Calu3 (cell line): ENCODE measurements around the gene NR2F1. TPM values are rescaled to one million over a fixed set of nuclear protein-coding genes. Genes with fewer than 3 reads are reported as not detected.

Experiments used
- BruUV-seq: library from RNA; stranded (reverse); fragments of 400-500 nt; replicated peaks from 2 replicates; lab custom pipeline; 2021; lab: Mats Ljungman, UMichigan
- CTCF ChIA-PET: fragments of 300-600 bp; sonication (Branson Sonifier 250); formaldehyde crosslinking; loops from one replicate; lab custom pipeline; 2022; ENCODE audit warnings: antibody characterized with exemption; lab: Charles Lee
- DNase-seq: peaks from one replicate; pipeline ENCODE4 v3.0.0; 2022
- H3K27ac Mint-ChIP-seq: one replicate; pipeline ENCODE4 v1.8.0; 2022; ENCODE audit warnings: mixed read lengths; ENCODE audit not compliant: unreplicated experiment
- H3K27me3 Mint-ChIP-seq: one replicate; pipeline ENCODE4 v1.8.0; 2022; ENCODE audit warnings: mixed read lengths; ENCODE audit not compliant: unreplicated experiment
- H3K36me3 Mint-ChIP-seq: one replicate; pipeline ENCODE4 v1.8.0; 2022; ENCODE audit warnings: mild to moderate bottlenecking, moderate library complexity, mixed read lengths; ENCODE audit not compliant: insufficient read depth, unreplicated experiment
- H3K4me1 Mint-ChIP-seq: one replicate; pipeline ENCODE4 v1.8.0; 2022; ENCODE audit warnings: mild to moderate bottlenecking, low read depth, mixed read lengths; ENCODE audit not compliant: unreplicated experiment
- H3K4me3 Mint-ChIP-seq: one replicate; pipeline ENCODE4 v1.8.0; 2022; ENCODE audit warnings: mild to moderate bottlenecking, low read depth, moderate library complexity, mixed read lengths; ENCODE audit not compliant: unreplicated experiment
- H3K9me3 Mint-ChIP-seq: one replicate; pipeline ENCODE4 v1.8.0; 2022; ENCODE audit warnings: low read depth, mixed read lengths; ENCODE audit not compliant: unreplicated experiment
- CTCF ChIP-seq: fragments of 200-600 bp; IDR thresholded peaks from one replicate; pipeline ENCODE4 v1.8.0; 2022; ENCODE audit warnings: antibody characterized with exemption; ENCODE audit not compliant: unreplicated experiment
- intact Hi-C: fragments of 100-400 bp; cut with micrococcal nuclease; formaldehyde crosslinking; loops from one replicate; pipeline ENCODE4 v1.10.0; 2022; ENCODE audit not compliant: unreplicated experiment
- total RNA-seq: library from RNA; stranded (reverse); gene quantifications from 2 replicates; pipeline ENCODE4 v1.2.3, GENCODE V29; 2022

NR2F1 gene
- total RNA-seq, 1 experiment from 2014 or later = 29.1 TPM

GRCh38 chr5:93603793-93604643, 21.0 kb downstream of the NR2F1 start:
- Mint-ChIP-seq H3K4me3 (no peak overlapping the region), H3K9me3 (no peaks in the 10 kb centered on the region)

GRCh38 chr5:93604644-93605515, 21.9 kb downstream of the NR2F1 start:
- CTCF ChIA-PET = no interaction called here
- Mint-ChIP-seq H3K9me3 (no peaks in the 10 kb centered on the region), H3K4me3 (no peak overlapping the region), H3K27ac (no peak overlapping the region), H3K27me3 (peaks cover 19% of the 10 kb centered on the region), H3K36me3 (no peaks in the 10 kb centered on the region), H3K4me1 (peaks cover 13% of the 10 kb centered on the region)
- TF ChIP-seq CTCF = no peak
- DNase-seq = no peak
- intact Hi-C loops = loop anchor here (5.0 kb wide), 2 partner anchors 182 to 307 kb away; no protein-coding TSS in a partner anchor
- no TSS peak for BruUV-seq

More at GRCh38 chr5:93603793-93604643, 21.0 kb downstream of the NR2F1 start:
- Mint-ChIP-seq H3K27me3 (peaks cover 11% of the 10 kb centered on the region), H3K4me1 (peaks cover 13% of the 10 kb centered on the region), H3K27ac (no peak overlapping the region), H3K36me3 (no peaks in the 10 kb centered on the region)
- intact Hi-C loops = no loop called here
- no peak for TF ChIP-seq CTCF
- no peak for DNase-seq
- CTCF ChIA-PET = no interaction called here
- no TSS peak for BruUV-seq

- Mint-ChIP-seq H3K27me3 (peaks cover 34% of the 10 kb centered on the region), H3K36me3 (no peaks in the 10 kb centered on the region), H3K9me3 (no peaks in the 10 kb centered on the region), H3K4me1 (peaks cover 14% of the 10 kb centered on the region), H3K4me3 (no peak overlapping the region), H3K27ac (no peak overlapping the region)
- no TSS peak for BruUV-seq
- intact Hi-C loops = loop anchor here (5.0 kb wide), 2 partner anchors 181 to 306 kb away; no protein-coding TSS in a partner anchor
- CTCF ChIA-PET = interaction anchor here (1.6 kb wide), 1 partner anchor 183 kb away, joined by 5 read pairs; no protein-coding TSS in a partner anchor
- TF ChIP-seq CTCF = no peak
- DNase-seq = no peak
Observed at GRCh38 chr5:93606382-93606752, 23.3 kb downstream of the NR2F1 start.
